ENCODE measurements around the gene LMBR1. TPM values are rescaled to one million over a fixed set of nuclear protein-coding genes. Genes with fewer than 3 reads are reported as not detected.

The LMBR1 gene
- polyA plus RNA-seq, 1 donor from 2014 or later: 68.9 TPM

- Histone ChIP-seq H3K4me2 (ENCODE audit: low read length) (no peak overlapping the region), H3K27me3 (ENCODE audit: insufficient read depth, low read depth, low read length) (no peaks in the 10 kb centered on the region), H3K36me3 (ENCODE audit: insufficient read depth, low read length) (no peaks in the 10 kb centered on the region), H2AFZ (ENCODE audit: low read depth, low read length) (no peak overlapping the region), H4K20me1 (ENCODE audit: insufficient read depth) (no peaks in the 10 kb centered on the region), H3K79me2 (replicated peaks; ENCODE audit: insufficient read depth, low read length) (no peaks in the 10 kb centered on the region), H3K4me3 (ENCODE audit: low read length) (no peak overlapping the region), H3K27ac (ENCODE audit: low read length) (no peak overlapping the region), H3K9ac (ENCODE audit: low read length) (no peak overlapping the region), H3K9me2 (ENCODE audit: insufficient read depth, low read length) (no peaks in the 10 kb centered on the region), H3K9me3 (ENCODE audit: low read length) (no peaks in the 10 kb centered on the region), H3F3A (ENCODE audit: insufficient read depth, low read length, poor library complexity, severe bottlenecking) (no peaks in the 10 kb centered on the region)
- TF ChIP-seq POLR2AphosphoS5 (IDR thresholded peaks at IDR 0.05) (no peak), REST (IDR thresholded peaks at IDR 0.05; ENCODE audit: borderline replicate concordance) (no peak), CTCF (IDR thresholded peaks at IDR 0.05; ENCODE audit: poor library complexity, severe bottlenecking) (no peak), TAF1 (IDR thresholded peaks at IDR 0.05; ENCODE audit: low read depth) (no peak), MXI1 (conservative IDR thresholded peaks at IDR 0.05; ENCODE audit: poor library complexity, severe bottlenecking) (no peak), EZH2 (IDR thresholded peaks at IDR 0.05; ENCODE audit: borderline replicate concordance, insufficient read depth, low read length, poor library complexity, severe bottlenecking) (no peak), SMC3 (conservative IDR thresholded peaks at IDR 0.05; ENCODE audit: poor library complexity) (no peak), EP300 (conservative IDR thresholded peaks at IDR 0.05; ENCODE audit: poor library complexity, severe bottlenecking) (no peak), RAD21 (conservative IDR thresholded peaks at IDR 0.05) (no peak)
Measured at GRCh38 chr7:156732091-156732625, 160.8 kb downstream of the LMBR1 start.

- no peaks in the 10 kb centered on the region for H3K79me2 ChIP-seq (replicated peaks; ENCODE audit: insufficient read depth, low read length)
- H4K20me1 ChIP-seq (ENCODE audit: insufficient read depth): no peaks in the 10 kb centered on the region
- H3K9me2 ChIP-seq (ENCODE audit: insufficient read depth, low read length): no peaks in the 10 kb centered on the region
- H3K4me2 ChIP-seq (ENCODE audit: low read length): no peak overlapping the region
- H3F3A ChIP-seq (ENCODE audit: insufficient read depth, low read length, poor library complexity, severe bottlenecking): no peaks in the 10 kb centered on the region
- no peaks in the 10 kb centered on the region for H3K36me3 ChIP-seq (ENCODE audit: insufficient read depth, low read length)
- H3K9ac ChIP-seq (ENCODE audit: low read length): no peak overlapping the region
- H2AFZ ChIP-seq (ENCODE audit: low read depth, low read length): no peak overlapping the region
- no peak overlapping the region for H3K4me3 ChIP-seq (ENCODE audit: low read length)
- H3K9me3 ChIP-seq (ENCODE audit: low read length): no peaks in the 10 kb centered on the region
- H3K27me3 ChIP-seq (ENCODE audit: insufficient read depth, low read depth, low read length): no peaks in the 10 kb centered on the region
- TF ChIP-seq SMC3 (conservative IDR thresholded peaks at IDR 0.05; ENCODE audit: poor library complexity): no peak
- no peak for TF ChIP-seq POLR2AphosphoS5 (IDR thresholded peaks at IDR 0.05)
- TF ChIP-seq EP300 (conservative IDR thresholded peaks at IDR 0.05; ENCODE audit: poor library complexity, severe bottlenecking): no peak
- no peak overlapping the region for H3K27ac ChIP-seq (ENCODE audit: low read length)
Measured at GRCh38 chr7:156731651-156732050, 161.3 kb downstream of the LMBR1 start.
